ENCODE measurements around the gene CDK19. TPM values are rescaled to one million over a fixed set of nuclear protein-coding genes. Genes with fewer than 3 reads are reported as not detected.
A peak's percentile ranks its signal among the peaks of the same experiment; 100 is the strongest.

Gene CDK19
- total RNA-seq, 1 experiment from 2014 or later = 36.8 TPM

- intact Hi-C loops (cut with micrococcal nuclease; ENCODE audit: unreplicated experiment) = no loop called here
- ChIA-PET POLR2A (ENCODE audit: unreplicated experiment) (no interaction called here), CTCF (no interaction called here)
- H3K9me2 ChIP-seq (ENCODE audit: insufficient read depth) = no peaks in the 10 kb centered on the region
- H3K79me2 ChIP-seq (ENCODE audit: low read depth) = peaks cover 14% of the 10 kb centered on the region; the same call in 1 of the 2 replicates
- H3K36me3 ChIP-seq (ENCODE audit: low read depth) = no peaks in the 10 kb centered on the region
- peak overlapping the region; percentile 60 for H3K4me2 ChIP-seq
- no peak overlapping the region for H3K4me3 ChIP-seq
- no peaks in the 10 kb centered on the region for H4K20me1 ChIP-seq (ENCODE audit: insufficient read depth)
- TF ChIP-seq CTCF (conservative IDR thresholded peaks at IDR 0.05) (no peak), EZH2 (IDR thresholded peaks at IDR 0.05; ENCODE audit: low read depth) (no peak)
- H3F3A ChIP-seq (ENCODE audit: insufficient read depth, low read depth) = peaks cover 45% of the 10 kb centered on the region
- peaks cover 54% of the 10 kb centered on the region for H3K4me1 ChIP-seq (replicated peaks; ENCODE audit: insufficient read depth)
- no peaks in the 10 kb centered on the region for H3K9me3 ChIP-seq (ENCODE audit: insufficient read depth, low read depth)
- peak in 1 of 2 experiments; percentile 74 for DNase-seq
- peak overlapping the region; percentile 33; the same call in 1 of the 2 replicates for H3K27ac ChIP-seq
- no peaks in the 10 kb centered on the region for H3K27me3 ChIP-seq (ENCODE audit: insufficient read depth, low read depth)
- no peak overlapping the region for H2AFZ ChIP-seq
- no TSS peak for BruUV-seq (replicated peaks)
Observed at GRCh38 chr6:110703906-110704594, 111.2 kb downstream of the CDK19 start.

GRCh38 chr6:110703010-110703905 is 112.0 kb downstream of the CDK19 start:
- intact Hi-C loops (cut with micrococcal nuclease; ENCODE audit: unreplicated experiment) = no loop called here
- CTCF ChIA-PET = no interaction called here

More at GRCh38 chr6:110703010-110703905, 112.0 kb downstream of the CDK19 start:
- H3K27me3 ChIP-seq (ENCODE audit: insufficient read depth, low read depth) = no peaks in the 10 kb centered on the region
- no peak for TF ChIP-seq EZH2 (IDR thresholded peaks at IDR 0.05; ENCODE audit: low read depth)
- no peak for TF ChIP-seq CTCF (conservative IDR thresholded peaks at IDR 0.05)
- peak overlapping the region; percentile 60 for H3K4me2 ChIP-seq
- H3K4me1 ChIP-seq (replicated peaks; ENCODE audit: insufficient read depth) = peaks cover 46% of the 10 kb centered on the region
- BruUV-seq (replicated peaks) = no TSS peak
- no peak overlapping the region for H2AFZ ChIP-seq
- DNase-seq = no peak
- no peak overlapping the region for H3K4me3 ChIP-seq
- H3K27ac ChIP-seq = 0 out of 2 replicates have a peak overlapping the region, but pooled peaks have one; percentile 33
- no peaks in the 10 kb centered on the region for H3K36me3 ChIP-seq (ENCODE audit: low read depth)
- H3K9me3 ChIP-seq (ENCODE audit: insufficient read depth, low read depth) = no peaks in the 10 kb centered on the region
- peaks cover 14% of the 10 kb centered on the region; the same call in 1 of the 2 replicates for H3K79me2 ChIP-seq (ENCODE audit: low read depth)
- H3K9me2 ChIP-seq (ENCODE audit: insufficient read depth) = no peaks in the 10 kb centered on the region
- POLR2A ChIA-PET (ENCODE audit: unreplicated experiment) = interaction anchor here (0.6 kb wide), 1 partner anchor 15 kb away, joined by 4 read pairs; no protein-coding TSS in a partner anchor
- peaks cover 45% of the 10 kb centered on the region for H3F3A ChIP-seq (ENCODE audit: insufficient read depth, low read depth)
- no peaks in the 10 kb centered on the region for H4K20me1 ChIP-seq (ENCODE audit: insufficient read depth)

Data from PC-9 (cell line).